HEK293T (cell line): Measurements from ENCODE around the gene KAT7.
A peak's percentile ranks its signal among the peaks of the same experiment; 100 is the strongest.

ENCODE experiments used
- CTCF ChIA-PET: fragments of 350-600 bp; formaldehyde crosslinking; extraction: SDS; loops from one replicate; lab custom pipeline; 2021; ENCODE audit warnings: antibody characterized with exemption, inconsistent platforms; lab: Yijun Ruan, JAX
- POLR2A ChIA-PET: fragments of 350-600 bp; formaldehyde crosslinking; extraction: SDS; loops from one replicate; lab custom pipeline; 2020; ENCODE audit warnings: antibody characterized with exemption, inconsistent platforms; lab: Yijun Ruan, JAX
- DNase-seq: peaks from one replicate; pipeline ENCODE4 v3.0.0; 2012; ENCODE audit warnings: mixed read lengths; ENCODE audit errors: extremely low spot score
- ARNT ChIP-seq: fragments of 450-650 bp; IDR thresholded peaks from 2 replicates; pipeline ENCODE4 v1.6.1; 2017; ENCODE audit warnings: mild to moderate bottlenecking
- BHLHE40 ChIP-seq: fragments of 450-650 bp; IDR thresholded peaks from 2 replicates; pipeline ENCODE4 v1.6.1; 2016; ENCODE audit warnings: mild to moderate bottlenecking, moderate library complexity, borderline replicate concordance
- CTBP1 ChIP-seq: fragments of 450-650 bp; IDR thresholded peaks from 2 replicates; pipeline ENCODE4 v1.6.1; 2016; ENCODE audit warnings: borderline replicate concordance
- ELF4 ChIP-seq: fragments of 450-650 bp; IDR thresholded peaks from 2 replicates; pipeline ENCODE4 v1.6.1; 2017; ENCODE audit warnings: antibody characterized with exemption
- FOXA1 ChIP-seq: fragments of 450-650 bp; IDR thresholded peaks from 2 replicates; pipeline ENCODE4 v1.6.1; 2016; ENCODE audit warnings: mild to moderate bottlenecking
- FOXK2 ChIP-seq: fragments of 450-650 bp; IDR thresholded peaks from 2 replicates; pipeline ENCODE4 v1.6.1; 2016; ENCODE audit warnings: mild to moderate bottlenecking
- FOXM1 ChIP-seq: fragments of 450-650 bp; IDR thresholded peaks from 2 replicates; pipeline ENCODE4 v1.6.1; 2017; ENCODE audit warnings: mild to moderate bottlenecking, borderline replicate concordance
- HDGF ChIP-seq: fragments of 450-650 bp; IDR thresholded peaks from 2 replicates; pipeline ENCODE4 v1.6.1; 2017; ENCODE audit warnings: antibody characterized with exemption, borderline replicate concordance
- L3MBTL2 ChIP-seq: fragments of 450-650 bp; conservative IDR thresholded peaks from 2 replicates; pipeline ENCODE4 v1.6.1; 2016; ENCODE audit warnings: mild to moderate bottlenecking
- LEF1 ChIP-seq: fragments of 450-650 bp; IDR thresholded peaks from 2 replicates; pipeline ENCODE4 v1.6.1; 2017; ENCODE audit warnings: mild to moderate bottlenecking, borderline replicate concordance
- NFRKB ChIP-seq: fragments of 450-650 bp; IDR thresholded peaks from 2 replicates; pipeline ENCODE4 v1.6.1; 2016; ENCODE audit warnings: mild to moderate bottlenecking, moderate library complexity
- PKNOX1 ChIP-seq: fragments of 450-650 bp; IDR thresholded peaks from 2 replicates; pipeline ENCODE4 v1.6.1; 2016
- SP1 ChIP-seq: fragments of 450-650 bp; IDR thresholded peaks from 2 replicates; pipeline ENCODE4 v1.6.1; 2017
- SUZ12 ChIP-seq: fragments of 450-650 bp; IDR thresholded peaks from 2 replicates; pipeline ENCODE4 v1.6.1; 2016; ENCODE audit warnings: mild to moderate bottlenecking
- TARDBP ChIP-seq: fragments of 450-650 bp; IDR thresholded peaks from 2 replicates; pipeline ENCODE4 v1.6.1; 2016
- ZNF384 ChIP-seq: fragments of 450-650 bp; IDR thresholded peaks from 2 replicates; pipeline ENCODE4 v1.6.1; 2016

Gene KAT7

GRCh38 chr17:49779739-49780231, 8.7 kb upstream of the KAT7 start:
- CTCF ChIA-PET, result no interaction called here
- TF ChIP-seq SUZ12, result no peak
- no peak for TF ChIP-seq FOXM1
- TF ChIP-seq LEF1, result no peak
- no peak for TF ChIP-seq TARDBP
- no peak for TF ChIP-seq ZNF384
- no peak for TF ChIP-seq FOXK2
- no peak for TF ChIP-seq HDGF
- no peak for TF ChIP-seq FOXA1
- no peak for TF ChIP-seq ARNT
- DNase-seq, result peak; percentile 47
- POLR2A ChIA-PET, result interaction anchor here (0.7 kb wide), 1 partner anchor 71 kb away, joined by 3 read pairs; no protein-coding TSS in a partner anchor

- CTCF ChIA-PET, result no interaction called here
- no peak for TF ChIP-seq ARNT
- TF ChIP-seq HDGF, result no peak
- no peak for TF ChIP-seq LEF1
- POLR2A ChIA-PET, result interaction anchor here (1.0 to 2.7 kb wide), 2 partner anchors 19 to 75 kb away, joined by 3 to 11 read pairs; partner anchors contain the start of genes FAM117A and SLC35B1
- DNase-seq, result no peak
These were observed 5.3 kb upstream of the KAT7 start for GRCh38 chr17:49783071-49783715.

- POLR2A ChIA-PET, result interaction anchor here (2.7 kb wide), 1 partner anchor 19 kb away, joined by 11 read pairs; the partner anchor contains the start of gene FAM117A
- TF ChIP-seq FOXK2 (no peak), L3MBTL2 (no peak), FOXM1 (no peak), CTBP1 (no peak), NFRKB (no peak), ELF4 (no peak), HDGF (no peak), FOXA1 (no peak), TARDBP (no peak), SP1 (no peak), ZNF384 (no peak), PKNOX1 (no peak), SUZ12 (no peak), BHLHE40 (no peak), LEF1 (no peak), ARNT (no peak)
- CTCF ChIA-PET, result no interaction called here
- no peak for DNase-seq
These were observed 4.7 kb upstream of the KAT7 start for GRCh38 chr17:49783791-49784190.

GRCh38 chr17:49784636-49785035, 3.8 kb upstream of the KAT7 start:
- CTCF ChIA-PET, result no interaction called here
- POLR2A ChIA-PET, result interaction anchor here (2.7 kb wide), 1 partner anchor 20 kb away, joined by 11 read pairs; the partner anchor contains the start of gene FAM117A
- no peak for DNase-seq
- TF ChIP-seq ARNT (no peak), ELF4 (no peak), BHLHE40 (no peak), L3MBTL2 (no peak), LEF1 (no peak), SUZ12 (no peak), NFRKB (no peak), TARDBP (no peak), ZNF384 (no peak), FOXA1 (no peak), HDGF (no peak), SP1 (no peak), FOXM1 (no peak), PKNOX1 (no peak), FOXK2 (no peak), CTBP1 (no peak)

GRCh38 chr17:49787884-49788477, 500 bp upstream of the KAT7 start:
- CTCF ChIA-PET, result no interaction called here
- TF ChIP-seq ZNF384, result no peak
- no peak for TF ChIP-seq FOXK2
- no peak for TF ChIP-seq TARDBP
- TF ChIP-seq BHLHE40, result no peak
- no peak for TF ChIP-seq HDGF
- TF ChIP-seq NFRKB, result peak; percentile 62; the same call in 1 of the 2 replicates
- no peak for TF ChIP-seq CTBP1
- no peak for TF ChIP-seq ELF4
- peak; percentile 91 for TF ChIP-seq PKNOX1
- no peak for TF ChIP-seq L3MBTL2
- TF ChIP-seq SUZ12, result no peak
- no peak for TF ChIP-seq ARNT
- no peak for TF ChIP-seq LEF1
- DNase-seq, result no peak
- POLR2A ChIA-PET, result interaction anchor here (0.6 to 3.6 kb wide), 16 partner anchors 9 to 675 kb away, joined by 3 to 25 read pairs (median 4); partner anchors contain the start of genes FAM117A and SLC35B1
